Jurkat, Clone E6-1 (cell line): ENCODE data around the gene MPPE1.

ENCODE experiments used
- DNase-seq: peaks from one replicate; pipeline ENCODE4 v3.0.0-alpha.2; 2011; ENCODE audit warnings: low read depth, low spot score
- H3K4me3 ChIP-seq: 2 replicates; pipeline ENCODE4 v1.5.1; 2011; ENCODE audit warnings: mild to moderate bottlenecking, low read length, control low read depth, moderate library complexity

Gene MPPE1

GRCh38 chr18:11888726-11889125 is 19.4 kb downstream of the MPPE1 start:
- no peak overlapping the region for H3K4me3 ChIP-seq
- no peak for DNase-seq

GRCh38 chr18:11887328-11888128 is 20.6 kb downstream of the MPPE1 start:
- H3K4me3 ChIP-seq = no peak overlapping the region
- DNase-seq = no peak

- no peak overlapping the region for H3K4me3 ChIP-seq
- no peak for DNase-seq
Observed at GRCh38 chr18:11886577-11887110, 21.5 kb downstream of the MPPE1 start.

- no peak for DNase-seq
- H3K4me3 ChIP-seq = no peak overlapping the region
Observed at GRCh38 chr18:11885278-11885947, 22.7 kb downstream of the MPPE1 start.

GRCh38 chr18:11884396-11885030 is 23.6 kb downstream of the MPPE1 start:
- no peak for DNase-seq
- H3K4me3 ChIP-seq = no peak overlapping the region

GRCh38 chr18:11883153-11883552 is 25.0 kb downstream of the MPPE1 start:
- no peak overlapping the region for H3K4me3 ChIP-seq
- no peak for DNase-seq

- no peak for DNase-seq
Observed at GRCh38 chr18:11882636-11883035, 25.5 kb downstream of the MPPE1 start.

GRCh38 chr18:11880586-11881304 is 27.4 kb downstream of the MPPE1 start:
- no peak for DNase-seq
- H3K4me3 ChIP-seq = no peak overlapping the region

More at GRCh38 chr18:11882636-11883035, 25.5 kb downstream of the MPPE1 start:
- H3K4me3 ChIP-seq = no peak overlapping the region

GRCh38 chr18:11877497-11878135 is 30.5 kb downstream of the MPPE1 start:
- H3K4me3 ChIP-seq = no peak overlapping the region
- DNase-seq = no peak

GRCh38 chr18:11874676-11875075 is 33.4 kb downstream of the MPPE1 start:
- H3K4me3 ChIP-seq = no peak overlapping the region
- DNase-seq = no peak

GRCh38 chr18:11873670-11874340 is 34.3 kb downstream of the MPPE1 start:
- H3K4me3 ChIP-seq = no peak overlapping the region
- no peak for DNase-seq

- no peak for DNase-seq
- no peak overlapping the region for H3K4me3 ChIP-seq
Observed at GRCh38 chr18:11872479-11873136, 35.5 kb downstream of the MPPE1 start.

GRCh38 chr18:11871501-11871900 is 36.6 kb downstream of the MPPE1 start:
- H3K4me3 ChIP-seq = no peak overlapping the region
- no peak for DNase-seq

- no peak for DNase-seq
- H3K4me3 ChIP-seq = no peak overlapping the region
Observed at GRCh38 chr18:11868230-11868629, 39.9 kb downstream of the MPPE1 start.

- no peak overlapping the region for H3K4me3 ChIP-seq
- no peak for DNase-seq
Observed at GRCh38 chr18:11866764-11867163, 41.4 kb downstream of the MPPE1 start.

GRCh38 chr18:11866329-11866728 is 41.8 kb downstream of the MPPE1 start:
- H3K4me3 ChIP-seq = no peak overlapping the region
- DNase-seq = no peak

- H3K4me3 ChIP-seq = no peak overlapping the region
- no peak for DNase-seq
Observed at GRCh38 chr18:11865071-11865470, 43.0 kb downstream of the MPPE1 start.

GRCh38 chr18:11864471-11864870 is 43.6 kb downstream of the MPPE1 start:
- DNase-seq = no peak

More at GRCh38 chr18:11864471-11864870, 43.6 kb downstream of the MPPE1 start:
- no peak overlapping the region for H3K4me3 ChIP-seq
